ENCODE measurements around the gene GTF2I. TPM values are rescaled to one million over a fixed set of nuclear protein-coding genes. Genes with fewer than 3 reads are reported as not detected.
A peak's percentile ranks its signal among the peaks of the same experiment; 100 is the strongest.

GTF2I gene
- polyA plus RNA-seq, 4 donors = 21.6 to 165 (median 29.8) TPM

GRCh38 chr7:74708569-74709275 lies 51.2 kb downstream of the GTF2I start:
- no peaks in the 10 kb centered on the region for H3K9me3 ChIP-seq (ENCODE audit: control insufficient read depth in 2 of 2, insufficient read depth in 1 of 2, low read depth in 1 of 2, low read length in 1 of 2)
- FAIRE-seq (no peak), DNase-seq (no peak)
- peaks cover 6 to 52% (median 28%) of the 10 kb centered on the region in 3 donors for H3K36me3 ChIP-seq (ENCODE audit: control insufficient read depth in 3 of 3, insufficient read depth in 2 of 3, low read depth in 1 of 3, low read length in 3 of 3)
- H3K27ac ChIP-seq (ENCODE audit: low read depth in 1 of 3, low read length in 2 of 3) = no peak overlapping the region
- 82 to 90% (median 88%) methylated on average over 7 of the region's 7 CpGs for WGBS, 3 donors
- no peaks in the 10 kb centered on the region for H3K27me3 ChIP-seq (ENCODE audit: control insufficient read depth in 3 of 3, insufficient read depth in 3 of 3, low read length in 3 of 3)
- H3K4me3 ChIP-seq (ENCODE audit: low read depth in 1 of 3, low read length in 3 of 3) = no peak overlapping the region
- H3K4me1 ChIP-seq (ENCODE audit: control insufficient read depth in 3 of 3, insufficient read depth in 2 of 3, low read depth in 1 of 3, low read length in 2 of 3) = no peaks in the 10 kb centered on the region

GRCh38 chr7:74709880-74710671 lies 52.6 kb downstream of the GTF2I start:
- 94 to 97% (median 94%) methylated on average over 10 of the region's 10 CpGs for WGBS, 3 donors
- Histone ChIP-seq H3K36me3 (ENCODE audit: control insufficient read depth in 3 of 3, insufficient read depth in 2 of 3, low read depth in 1 of 3, low read length in 3 of 3) (peaks cover 4 to 47% (median 24%) of the 10 kb centered on the region in 3 donors), H3K27ac (ENCODE audit: low read depth in 1 of 3, low read length in 2 of 3) (no peak overlapping the region), H3K27me3 (ENCODE audit: control insufficient read depth in 3 of 3, insufficient read depth in 3 of 3, low read length in 3 of 3) (no peaks in the 10 kb centered on the region), H3K9me3 (ENCODE audit: control insufficient read depth in 2 of 2, insufficient read depth in 1 of 2, low read depth in 1 of 2, low read length in 1 of 2) (no peaks in the 10 kb centered on the region), H3K4me3 (ENCODE audit: low read depth in 1 of 3, low read length in 3 of 3) (no peak overlapping the region), H3K4me1 (ENCODE audit: control insufficient read depth in 3 of 3, insufficient read depth in 2 of 3, low read depth in 1 of 3, low read length in 2 of 3) (no peaks in the 10 kb centered on the region)
- DNase-seq (no peak), FAIRE-seq (no peak)

- no peak overlapping the region for H3K4me3 ChIP-seq (ENCODE audit: low read depth in 1 of 3, low read length in 3 of 3)
- H3K4me1 ChIP-seq (ENCODE audit: control insufficient read depth in 3 of 3, insufficient read depth in 2 of 3, low read depth in 1 of 3, low read length in 2 of 3) = no peaks in the 10 kb centered on the region
- no peak overlapping the region for H3K27ac ChIP-seq (ENCODE audit: low read depth in 1 of 3, low read length in 2 of 3)
- no peaks in the 10 kb centered on the region for H3K9me3 ChIP-seq (ENCODE audit: control insufficient read depth in 2 of 2, insufficient read depth in 1 of 2, low read depth in 1 of 2, low read length in 1 of 2)
- FAIRE-seq = no peak
- H3K27me3 ChIP-seq (ENCODE audit: control insufficient read depth in 3 of 3, insufficient read depth in 3 of 3, low read length in 3 of 3) = no peaks in the 10 kb centered on the region
- no peak for DNase-seq
- peaks cover 2 to 25% (median 18%) of the 10 kb centered on the region in 3 donors for H3K36me3 ChIP-seq (ENCODE audit: control insufficient read depth in 3 of 3, insufficient read depth in 2 of 3, low read depth in 1 of 3, low read length in 3 of 3)
Measured at GRCh38 chr7:74713567-74713966, 56.0 kb downstream of the GTF2I start.

- H3K27me3 ChIP-seq (ENCODE audit: control insufficient read depth in 3 of 3, insufficient read depth in 3 of 3, low read length in 3 of 3) = no peaks in the 10 kb centered on the region
- FAIRE-seq = no peak
- H3K27ac ChIP-seq (ENCODE audit: low read depth in 1 of 3, low read length in 2 of 3) = no peak overlapping the region
- no peaks in the 10 kb centered on the region for H3K9me3 ChIP-seq (ENCODE audit: control insufficient read depth in 2 of 2, insufficient read depth in 1 of 2, low read depth in 1 of 2, low read length in 1 of 2)
- no peaks in the 10 kb centered on the region for H3K4me1 ChIP-seq (ENCODE audit: control insufficient read depth in 3 of 3, insufficient read depth in 2 of 3, low read depth in 1 of 3, low read length in 2 of 3)
- H3K4me3 ChIP-seq (ENCODE audit: low read depth in 1 of 3, low read length in 3 of 3) = no peak overlapping the region
- DNase-seq = no peak
- peaks cover 5 to 18% (median 12%) of the 10 kb centered on the region in 3 donors for H3K36me3 ChIP-seq (ENCODE audit: control insufficient read depth in 3 of 3, insufficient read depth in 2 of 3, low read depth in 1 of 3, low read length in 3 of 3)
- 84 to 88% (median 86%) methylated on average over 9 of the region's 9 CpGs for WGBS, 3 donors
Measured at GRCh38 chr7:74717889-74718288, 60.4 kb downstream of the GTF2I start.

- Histone ChIP-seq H3K4me1 (ENCODE audit: control insufficient read depth in 3 of 3, insufficient read depth in 2 of 3, low read depth in 1 of 3, low read length in 2 of 3) (no peaks in the 10 kb centered on the region), H3K27ac (ENCODE audit: low read depth in 1 of 3, low read length in 2 of 3) (no peak overlapping the region), H3K4me3 (ENCODE audit: low read depth in 1 of 3, low read length in 3 of 3) (no peak overlapping the region), H3K27me3 (ENCODE audit: control insufficient read depth in 3 of 3, insufficient read depth in 3 of 3, low read length in 3 of 3) (no peaks in the 10 kb centered on the region), H3K36me3 (ENCODE audit: control insufficient read depth in 3 of 3, insufficient read depth in 2 of 3, low read depth in 1 of 3, low read length in 3 of 3) (peaks cover 5 to 23% (median 12%) of the 10 kb centered on the region in 3 donors), H3K9me3 (ENCODE audit: control insufficient read depth in 2 of 2, insufficient read depth in 1 of 2, low read depth in 1 of 2, low read length in 1 of 2) (no peaks in the 10 kb centered on the region)
- no peak for FAIRE-seq
- no peak for DNase-seq
- WGBS, 3 donors = 90 to 96% (median 96%) methylated on average over 1 of the region's 1 CpG
Measured at GRCh38 chr7:74718336-74718735, 60.8 kb downstream of the GTF2I start.

GRCh38 chr7:74722153-74722552 lies 64.6 kb downstream of the GTF2I start:
- 85 to 91% (median 91%) methylated on average over 16 of the region's 16 CpGs for WGBS, 3 donors
- FAIRE-seq (no peak), DNase-seq (peak in 1 of 2 donors; percentile 13)
- Histone ChIP-seq H3K27ac (ENCODE audit: low read depth in 1 of 3, low read length in 2 of 3) (no peak overlapping the region), H3K36me3 (ENCODE audit: control insufficient read depth in 3 of 3, insufficient read depth in 2 of 3, low read depth in 1 of 3, low read length in 3 of 3) (peaks cover 5 to 35% (median 15%) of the 10 kb centered on the region in 3 donors), H3K27me3 (ENCODE audit: control insufficient read depth in 3 of 3, insufficient read depth in 3 of 3, low read length in 3 of 3) (no peaks in the 10 kb centered on the region), H3K4me3 (ENCODE audit: low read depth in 1 of 3, low read length in 3 of 3) (no peak overlapping the region), H3K4me1 (ENCODE audit: control insufficient read depth in 3 of 3, insufficient read depth in 2 of 3, low read depth in 1 of 3, low read length in 2 of 3) (no peaks in the 10 kb centered on the region), H3K9me3 (ENCODE audit: control insufficient read depth in 2 of 2, insufficient read depth in 1 of 2, low read depth in 1 of 2, low read length in 1 of 2) (no peaks in the 10 kb centered on the region)

GRCh38 chr7:74725840-74726239 lies 68.3 kb downstream of the GTF2I start:
- DNase-seq = no peak
- WGBS, 3 donors = 95 to 97% (median 95%) methylated on average over 1 of the region's 1 CpG
- no peak overlapping the region for H3K27ac ChIP-seq (ENCODE audit: low read depth in 1 of 3, low read length in 2 of 3)

GRCh38 chr7:74726309-74727101 lies 69.0 kb downstream of the GTF2I start:
- no peak for FAIRE-seq
- WGBS, 3 donors = 90 to 94% (median 93%) methylated on average over 8 of the region's 8 CpGs

More at GRCh38 chr7:74725840-74726239, 68.3 kb downstream of the GTF2I start:
- no peak for FAIRE-seq
- Histone ChIP-seq H3K4me1 (ENCODE audit: control insufficient read depth in 3 of 3, insufficient read depth in 2 of 3, low read depth in 1 of 3, low read length in 2 of 3) (no peaks in the 10 kb centered on the region), H3K9me3 (ENCODE audit: control insufficient read depth in 2 of 2, insufficient read depth in 1 of 2, low read depth in 1 of 2, low read length in 1 of 2) (no peaks in the 10 kb centered on the region), H3K36me3 (ENCODE audit: control insufficient read depth in 3 of 3, insufficient read depth in 2 of 3, low read depth in 1 of 3, low read length in 3 of 3) (peaks cover 5 to 30% (median 12%) of the 10 kb centered on the region in 3 donors), H3K4me3 (ENCODE audit: low read depth in 1 of 3, low read length in 3 of 3) (no peak overlapping the region), H3K27me3 (ENCODE audit: control insufficient read depth in 3 of 3, insufficient read depth in 3 of 3, low read length in 3 of 3) (no peaks in the 10 kb centered on the region)

More at GRCh38 chr7:74726309-74727101, 69.0 kb downstream of the GTF2I start:
- Histone ChIP-seq H3K27me3 (ENCODE audit: control insufficient read depth in 3 of 3, insufficient read depth in 3 of 3, low read length in 3 of 3) (no peaks in the 10 kb centered on the region), H3K36me3 (ENCODE audit: control insufficient read depth in 3 of 3, insufficient read depth in 2 of 3, low read depth in 1 of 3, low read length in 3 of 3) (peaks cover 5 to 26% (median 12%) of the 10 kb centered on the region in 3 donors), H3K27ac (ENCODE audit: low read depth in 1 of 3, low read length in 2 of 3) (no peak overlapping the region), H3K4me1 (ENCODE audit: control insufficient read depth in 3 of 3, insufficient read depth in 2 of 3, low read depth in 1 of 3, low read length in 2 of 3) (no peaks in the 10 kb centered on the region), H3K9me3 (ENCODE audit: control insufficient read depth in 2 of 2, insufficient read depth in 1 of 2, low read depth in 1 of 2, low read length in 1 of 2) (no peaks in the 10 kb centered on the region), H3K4me3 (ENCODE audit: low read depth in 1 of 3, low read length in 3 of 3) (no peak overlapping the region)
- DNase-seq = no peak

All from small intestine (tissue), 7 donors.